Measurements from ENCODE around the gene CTAGE6.
"Not testable (repeated sequence)": the region's sequence is repeated elsewhere in the genome, so short reads cannot be mapped to it uniquely, and the experiment has no call there.

CTAGE6 gene, protein sequence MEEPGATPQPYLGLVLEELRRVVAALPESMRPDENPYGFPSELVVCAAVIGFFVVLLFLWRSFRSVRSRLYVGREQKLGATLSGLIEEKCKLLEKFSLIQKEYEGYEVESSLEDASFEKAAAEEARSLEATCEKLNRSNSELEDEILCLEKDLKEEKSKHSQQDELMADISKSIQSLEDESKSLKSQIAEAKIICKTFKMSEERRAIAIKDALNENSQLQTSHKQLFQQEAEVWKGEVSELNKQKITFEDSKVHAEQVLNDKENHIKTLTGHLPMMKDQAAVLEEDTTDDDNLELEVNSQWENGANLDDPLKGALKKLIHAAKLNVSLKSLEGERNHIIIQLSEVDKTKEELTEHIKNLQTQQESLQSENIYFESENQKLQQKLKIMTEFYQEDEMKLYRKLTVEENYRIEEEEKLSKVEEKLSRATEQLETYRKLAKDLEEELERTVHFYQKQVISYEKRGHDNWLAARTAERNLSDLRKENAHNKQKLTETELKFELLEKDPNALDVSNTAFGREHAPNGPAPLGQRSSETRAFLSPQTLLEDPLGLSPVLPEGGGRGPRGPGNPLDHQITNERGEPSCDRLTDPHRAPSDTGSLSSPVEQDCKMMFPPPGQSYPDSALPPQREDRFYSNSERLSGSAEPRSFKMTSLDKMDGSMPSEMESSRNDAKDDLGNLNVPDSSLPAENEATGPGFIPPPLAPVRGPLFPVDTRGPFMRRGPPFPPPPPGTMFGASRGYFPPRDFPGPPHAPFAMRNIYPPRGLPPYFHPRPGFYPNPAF

DNA sequence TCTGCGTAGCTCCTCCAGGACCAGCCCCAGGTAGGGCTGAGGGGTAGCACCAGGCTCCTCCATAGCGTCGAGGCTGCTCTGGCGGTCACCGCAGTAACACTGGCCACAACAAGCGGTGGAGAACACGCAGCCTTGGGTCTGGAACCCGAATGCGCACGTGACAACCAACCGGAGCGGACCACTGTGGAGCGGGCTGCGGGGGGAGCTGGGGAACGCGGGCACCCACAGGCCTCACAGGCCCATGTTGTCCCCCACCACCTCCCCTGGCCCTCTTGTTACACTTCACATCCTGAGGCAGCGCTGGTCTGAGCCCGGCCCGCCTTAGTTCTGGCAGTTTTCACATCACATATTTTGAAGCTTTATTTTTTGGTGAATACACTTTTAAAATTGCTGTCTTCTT is at the start of gene CTAGE6:
Gene CTAGE6, minus strand, starts transcription at position 101 of the 400 bp plus-strand sequence. Its CDS starts 38 bp downstream, at position 63.
- not testable (repeated sequence) for DNase-seq

- not testable (repeated sequence) for DNase-seq
Observed at GRCh38 chr7:143806664-143807071, 49.2 kb upstream of the CTAGE6 start.

DNA sequence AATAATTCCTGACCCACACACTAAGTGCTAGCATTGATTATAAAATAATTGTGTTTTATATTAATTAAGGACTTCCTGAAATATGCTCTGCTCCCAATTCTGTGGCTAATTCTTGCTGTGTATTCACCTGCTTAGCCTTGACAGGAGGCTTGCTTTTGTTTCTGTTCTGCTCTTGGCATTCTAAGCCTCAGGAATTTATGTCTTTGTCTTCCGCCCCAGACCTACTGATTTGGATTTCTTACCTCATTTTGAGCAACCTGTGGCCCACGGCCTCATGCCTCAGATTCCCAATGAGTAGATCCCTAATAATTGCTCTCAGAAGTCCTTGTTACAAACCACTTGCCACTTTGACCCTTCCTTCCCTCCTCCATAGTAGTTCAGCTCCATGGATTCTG is 40.4 kb upstream of the CTAGE6 start:
- not testable (repeated sequence) for DNase-seq

GRCh38 chr7:143797119-143797895 is 39.8 kb upstream of the CTAGE6 start:
- DNase-seq = not testable (repeated sequence)

DNA sequence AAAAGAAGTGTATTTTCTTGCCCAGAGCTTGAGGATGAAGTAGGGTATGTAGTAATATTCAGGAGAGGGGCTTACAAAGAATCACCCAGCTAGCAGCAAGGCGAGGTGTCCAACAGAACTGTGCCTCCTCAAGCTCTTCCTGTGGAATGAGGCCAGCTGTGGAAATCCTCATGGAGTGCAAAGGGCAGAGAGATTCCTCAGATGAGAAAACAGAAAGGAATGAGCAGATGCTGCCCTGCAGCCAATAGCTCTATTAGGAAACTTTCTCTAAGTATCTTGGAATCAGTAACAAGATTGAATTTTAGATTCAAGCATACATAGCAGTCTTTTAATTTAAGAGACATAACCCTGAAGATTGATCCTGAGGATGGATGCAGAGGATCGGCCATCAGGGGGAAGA is 38.2 kb upstream of the CTAGE6 start:
- DNase-seq = not testable (repeated sequence)

DNA sequence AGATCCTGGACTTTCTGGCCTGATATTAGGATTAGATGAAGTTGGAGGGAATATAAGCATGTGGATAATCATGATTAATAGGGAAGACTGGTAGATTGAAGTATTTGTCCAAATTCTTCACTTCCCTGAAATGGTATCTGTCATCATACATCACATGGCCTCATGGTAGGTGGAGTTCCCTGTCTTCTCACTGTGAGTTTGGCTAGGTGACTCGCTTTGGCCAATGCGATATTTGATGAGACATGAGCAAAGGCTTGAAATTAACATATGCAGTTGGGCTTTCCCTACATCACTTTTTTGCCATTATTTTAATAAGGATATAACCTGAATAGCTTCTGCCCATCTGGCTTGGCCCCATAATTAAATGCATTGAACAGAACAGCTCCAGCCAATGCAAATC is 35.1 kb upstream of the CTAGE6 start:
- DNase-seq = not testable (repeated sequence)

- not testable (repeated sequence) for DNase-seq
Observed at GRCh38 chr7:143785415-143786182, 28.1 kb upstream of the CTAGE6 start.

DNA sequence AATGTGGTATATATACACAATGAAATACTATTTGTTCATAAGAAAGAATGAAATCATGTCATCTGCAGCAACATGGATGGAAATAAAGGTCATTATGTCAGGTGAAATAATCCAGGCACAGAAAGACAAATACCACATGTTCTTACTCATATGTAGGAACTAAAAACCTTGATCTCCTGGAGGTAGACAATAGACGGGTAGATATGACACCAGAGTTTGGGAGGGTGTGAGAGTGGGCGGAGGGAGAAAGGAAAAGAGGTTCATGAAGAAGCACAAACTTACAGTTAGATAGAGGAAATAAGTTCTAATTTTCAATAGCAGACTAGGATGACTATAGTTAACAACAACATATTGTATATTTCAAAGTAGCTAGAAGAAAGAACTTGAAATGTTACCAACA is 22.1 kb upstream of the CTAGE6 start:
- not testable (repeated sequence) for DNase-seq

GRCh38 chr7:143772738-143773468 is 15.4 kb upstream of the CTAGE6 start:
- DNase-seq = not testable (repeated sequence)

DNA sequence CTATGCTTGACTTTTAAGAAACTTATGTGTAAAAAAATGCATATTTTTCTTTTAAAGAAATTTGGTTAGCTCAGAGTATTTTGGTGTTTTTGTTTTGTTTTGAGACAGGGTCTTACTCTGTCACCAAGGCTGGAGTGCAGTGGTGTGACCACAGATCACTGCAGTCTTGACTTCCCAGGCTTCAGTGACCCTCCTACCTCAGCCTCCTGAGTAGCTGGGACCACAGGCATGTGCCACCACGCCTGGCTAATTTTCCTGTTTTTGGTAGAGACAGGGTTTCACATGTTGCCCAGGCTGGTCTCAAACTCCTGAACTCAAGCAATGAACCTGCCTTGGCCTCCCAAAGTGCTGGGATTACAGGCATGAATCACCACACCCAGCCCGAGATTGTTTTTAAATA is 10.0 kb upstream of the CTAGE6 start:
- DNase-seq = not testable (repeated sequence)

DNA sequence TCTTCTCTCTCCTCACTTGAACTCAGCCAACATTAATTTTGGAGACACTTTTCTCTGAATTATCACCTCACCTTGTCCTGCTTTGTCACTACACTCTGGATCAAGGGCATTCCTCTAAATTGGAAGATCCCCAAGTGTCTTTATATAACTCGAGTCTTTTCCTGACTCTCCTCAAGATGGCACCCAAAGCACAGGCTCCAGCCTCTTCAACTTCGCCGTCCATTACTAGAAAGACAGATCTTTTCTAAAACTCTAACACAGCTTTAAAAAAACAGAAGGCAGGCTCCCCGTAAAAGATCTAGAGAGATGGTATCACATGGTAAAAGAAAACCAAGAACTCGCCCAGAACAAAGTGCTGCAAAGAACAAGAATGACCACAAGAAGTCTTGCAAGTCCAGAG is 8.2 kb upstream of the CTAGE6 start:
- not testable (repeated sequence) for DNase-seq

GRCh38 chr7:143763065-143763464 is 5.6 kb upstream of the CTAGE6 start:
- DNase-seq = not testable (repeated sequence)

DNA sequence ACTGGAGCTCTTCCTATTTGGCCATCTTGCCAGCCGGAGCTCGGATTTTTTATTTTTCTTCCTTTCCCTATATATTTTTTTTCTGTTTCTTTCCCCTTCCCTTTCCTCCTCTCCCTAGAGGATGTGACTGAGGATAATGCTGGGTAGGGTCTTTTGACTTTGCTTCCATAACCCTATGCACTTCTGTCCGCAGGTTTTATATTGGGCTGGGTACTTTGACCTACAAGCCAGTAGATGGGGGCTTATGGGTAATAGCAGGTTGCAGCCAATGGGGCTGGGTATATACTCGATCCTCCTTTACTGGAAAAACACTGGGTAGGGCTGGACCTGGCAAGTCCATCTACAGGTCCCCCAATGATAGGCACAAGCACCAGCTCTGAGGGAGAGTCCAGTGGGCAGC is 12.2 kb downstream of the CTAGE6 start:
- DNase-seq = not testable (repeated sequence)

GRCh38 chr7:143737037-143737819 is 20.3 kb downstream of the CTAGE6 start:
- DNase-seq = peak; percentile 19

GRCh38 chr7:143735962-143736361 is 21.5 kb downstream of the CTAGE6 start:
- no peak for DNase-seq

GRCh38 chr7:143733876-143734275 is 23.6 kb downstream of the CTAGE6 start:
- DNase-seq = no peak

- DNase-seq = no peak
Observed at GRCh38 chr7:143728333-143728862, 29.1 kb downstream of the CTAGE6 start.

DNA sequence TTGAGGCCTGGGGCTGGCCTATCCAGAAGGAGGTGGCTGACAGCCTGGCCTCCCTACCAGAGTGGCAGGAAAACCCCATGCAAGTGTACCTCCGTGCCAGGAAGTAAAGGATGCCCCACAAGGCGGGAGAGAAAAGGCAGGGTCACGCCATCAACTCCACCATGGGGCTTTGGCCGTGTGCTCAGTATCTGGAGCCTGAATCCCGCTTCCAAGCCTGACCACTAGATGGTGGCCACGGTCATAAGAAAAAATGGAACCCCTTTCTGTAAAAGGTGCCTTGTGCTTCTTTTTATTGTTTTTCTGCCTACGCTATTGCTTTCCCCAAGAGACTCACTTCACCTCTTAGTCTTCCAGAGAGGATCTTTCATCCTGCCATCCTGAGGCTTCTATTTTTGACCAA is 29.9 kb downstream of the CTAGE6 start:
- not testable (repeated sequence) for DNase-seq

GRCh38 chr7:143726143-143726542 is 31.4 kb downstream of the CTAGE6 start:
- not testable (repeated sequence) for DNase-seq

DNA sequence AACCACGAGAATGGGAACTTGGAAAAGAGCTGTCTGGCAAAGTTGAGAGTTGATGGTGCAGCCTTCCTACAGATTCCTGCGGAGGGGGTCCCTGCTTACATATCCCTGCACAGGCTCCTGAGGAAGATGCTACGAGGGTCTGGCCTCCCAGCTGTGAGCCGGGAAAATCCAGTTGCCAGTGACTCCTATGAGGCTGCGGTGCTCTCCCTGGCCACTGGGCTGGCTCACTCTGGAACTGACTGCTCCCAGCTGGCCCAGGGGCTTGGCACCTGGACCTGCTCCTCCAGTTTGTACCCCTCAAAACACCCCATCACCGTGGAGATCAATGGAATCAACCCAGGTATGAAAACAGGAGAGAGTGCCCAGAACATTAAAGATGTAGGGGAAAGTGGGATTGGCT is 37.2 kb downstream of the CTAGE6 start:
- not testable (repeated sequence) for DNase-seq
